A673 (cell line): ENCODE data around the gene INSL6. TPM values are rescaled to one million over a fixed set of nuclear protein-coding genes. Genes with fewer than 3 reads are reported as not detected.

ENCODE experiments used
- Bru-seq: library from RNA; stranded (reverse); fragments of 400-500 nt; gene quantifications from one replicate; lab custom pipeline; 2021; lab: Mats Ljungman, UMichigan
- BruChase-seq, 2 experiments: library from RNA; stranded (reverse); fragments of 400-500 nt; gene quantifications; one replicate each; lab custom pipeline; 2021; lab: Mats Ljungman, UMichigan
- BruUV-seq: library from RNA; stranded (reverse); fragments of 400-500 nt; replicated peaks from 2 replicates; lab custom pipeline; 2021; lab: Mats Ljungman, UMichigan
- CTCF ChIA-PET: fragments of 300-600 bp; sonication (Branson Sonifier 250); formaldehyde crosslinking; loops from one replicate; lab custom pipeline; 2022; ENCODE audit warnings: antibody characterized with exemption; lab: Charles Lee
- POLR2A ChIA-PET: fragments of 300-600 bp; sonication (Branson Sonifier 250); formaldehyde crosslinking; loops from one replicate; lab custom pipeline; 2022; ENCODE audit warnings: antibody characterized with exemption; ENCODE audit not compliant: low non-redundant PET; lab: Charles Lee
- DNase-seq: peaks from one replicate; pipeline ENCODE4 v3.0.0-alpha.2; 2015; ENCODE audit warnings: low spot score
- H3K27ac ChIP-seq: fragments of 200-600 bp; sonication (generic); 2 replicates; pipeline ENCODE4 v1.5.1; 2016; ENCODE audit warnings: mixed run types, low read depth, mild to moderate bottlenecking, mixed read lengths, antibody characterized with exemption, low read length; ENCODE audit not compliant: poor library complexity, severe bottlenecking
- H3K27me3 ChIP-seq: fragments of 200-600 bp; sonication (generic); replicated peaks from 2 replicates; pipeline ENCODE4 v1.6.1; 2017; ENCODE audit warnings: mixed run types, low read depth, mild to moderate bottlenecking, mixed read lengths, antibody characterized with exemption, low read length; ENCODE audit not compliant: insufficient read depth, poor library complexity
- H3K36me3 ChIP-seq: fragments of 200-600 bp; sonication (generic); 2 replicates; pipeline ENCODE4 v1.6.1; 2016; ENCODE audit warnings: mixed run types, mild to moderate bottlenecking, mixed read lengths, antibody characterized with exemption, low read length; ENCODE audit not compliant: insufficient read depth, poor library complexity, severe bottlenecking
- H3K4me1 ChIP-seq: fragments of 200-600 bp; sonication (generic); 2 replicates; pipeline ENCODE4 v1.6.1; 2017; ENCODE audit warnings: mixed run types, mild to moderate bottlenecking, mixed read lengths, antibody characterized with exemption, low read length; ENCODE audit not compliant: insufficient read depth, poor library complexity, severe bottlenecking
- H3K4me3 ChIP-seq: fragments of 200-600 bp; sonication (generic); 2 replicates; pipeline ENCODE4 v1.5.1; 2016; ENCODE audit warnings: low read depth, mixed run types, mild to moderate bottlenecking, mixed read lengths, low read length; ENCODE audit not compliant: poor library complexity, severe bottlenecking
- H3K9me3 ChIP-seq: fragments of 200-600 bp; sonication (generic); 2 replicates; pipeline ENCODE4 v1.6.1; 2016; ENCODE audit warnings: mixed run types, low read depth, mild to moderate bottlenecking, mixed read lengths, antibody characterized with exemption, low read length; ENCODE audit not compliant: poor library complexity, severe bottlenecking
- EZH2 ChIP-seq: fragments of 200-600 bp; sonication (generic); IDR thresholded peaks from 2 replicates; pipeline ENCODE4 v1.6.1; 2017; ENCODE audit warnings: borderline replicate concordance, low read depth, mild to moderate bottlenecking, mixed read lengths, antibody characterized with exemption, low read length; ENCODE audit not compliant: poor library complexity, severe bottlenecking
- intact Hi-C: fragments of 100-400 bp; cut with micrococcal nuclease; formaldehyde crosslinking; loops from one replicate; pipeline ENCODE4 v1.10.0; 2022; ENCODE audit not compliant: unreplicated experiment
- long read RNA-seq: library from polyadenylated mRNA; stranded (forward); transcript quantifications from one replicate; pipeline ENCODE4 v2.0.0, GENCODE V29; 2022
- total RNA-seq: library from RNA; stranded (reverse); gene quantifications from 2 replicates; pipeline ENCODE4 v1.2.3, GENCODE V29; 2021
- TF ChIP-seq, protein P1 (sequence below): fragments of 300-800, 200-600 bp; sonication (generic); conservative IDR thresholded peaks from 2 replicates; pipeline ENCODE4 v1.5.1; 2017; ENCODE audit warnings: low read depth, mild to moderate bottlenecking, antibody characterized with exemption, low read length, moderate library complexity, mixed read lengths

INSL6 gene
- total RNA-seq = not detected in 2 replicates
- percentile 6 among the genes with signal in this experiment for Bru-seq, nascent RNA
- BruChase-seq, experiment 1, labeled RNA remaining after a 2-hour chase = percentile 0 among the genes with signal in this experiment
- BruChase-seq, experiment 2, labeled RNA remaining after a 6-hour chase = percentile 10 among the genes with signal in this experiment
- long read RNA-seq, partial matches to known transcripts = 0 of 1 reads
- long read RNA-seq, other reads (novel, unspliced or antisense) = 1 of 1 reads

GRCh38 chr9:5185220-5185840 is at the start of gene INSL6:
Gene INSL6 (minus strand): TSS chr9:5185639. CDS start chr9:5185602, 37 bp downstream.
- intact Hi-C loops = loop anchor here (1.0 kb wide), 1 partner anchor 405 kb away; no protein-coding TSS in a partner anchor

DNA sequence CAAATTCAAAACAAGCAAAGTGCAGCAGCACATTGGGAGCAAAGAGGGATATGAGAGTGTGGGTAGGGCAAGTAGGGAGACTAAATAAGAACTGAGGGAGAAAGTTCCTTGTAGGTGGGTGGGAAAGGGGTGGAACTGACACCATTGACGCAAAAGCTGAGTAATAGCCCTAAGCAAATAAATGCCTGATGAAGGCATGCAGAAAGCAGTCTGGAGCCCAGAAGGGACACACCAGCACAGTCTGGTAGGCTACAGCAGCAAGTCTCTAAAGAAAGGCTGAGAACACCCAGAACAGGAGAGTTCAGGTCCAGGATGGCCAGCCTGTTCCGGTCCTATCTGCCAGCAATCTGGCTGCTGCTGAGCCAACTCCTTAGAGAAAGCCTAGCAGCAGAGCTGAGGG is 45.8 kb upstream of the INSL6 start, which contains the start of gene INSL4:
Gene INSL4 (plus strand): TSS at position 208 of the 400 bp plus-strand sequence. CDS start 105 bp downstream, at position 313.
- POLR2A ChIA-PET = no interaction called here
- Histone ChIP-seq H3K27me3 (peaks cover 24% of the 10 kb centered on the region), H3K4me3 (no peak within 1 kb of the TSS), H3K27ac (no peak within 1 kb of the TSS), H3K9me3 (no peaks in the 10 kb centered on the region), H3K4me1 (no peaks in the 10 kb centered on the region), H3K36me3 (no peaks in the 10 kb centered on the region)
- CTCF ChIA-PET = no interaction called here
- BruUV-seq = no TSS peak
- TF ChIP-seq, protein P1, sequence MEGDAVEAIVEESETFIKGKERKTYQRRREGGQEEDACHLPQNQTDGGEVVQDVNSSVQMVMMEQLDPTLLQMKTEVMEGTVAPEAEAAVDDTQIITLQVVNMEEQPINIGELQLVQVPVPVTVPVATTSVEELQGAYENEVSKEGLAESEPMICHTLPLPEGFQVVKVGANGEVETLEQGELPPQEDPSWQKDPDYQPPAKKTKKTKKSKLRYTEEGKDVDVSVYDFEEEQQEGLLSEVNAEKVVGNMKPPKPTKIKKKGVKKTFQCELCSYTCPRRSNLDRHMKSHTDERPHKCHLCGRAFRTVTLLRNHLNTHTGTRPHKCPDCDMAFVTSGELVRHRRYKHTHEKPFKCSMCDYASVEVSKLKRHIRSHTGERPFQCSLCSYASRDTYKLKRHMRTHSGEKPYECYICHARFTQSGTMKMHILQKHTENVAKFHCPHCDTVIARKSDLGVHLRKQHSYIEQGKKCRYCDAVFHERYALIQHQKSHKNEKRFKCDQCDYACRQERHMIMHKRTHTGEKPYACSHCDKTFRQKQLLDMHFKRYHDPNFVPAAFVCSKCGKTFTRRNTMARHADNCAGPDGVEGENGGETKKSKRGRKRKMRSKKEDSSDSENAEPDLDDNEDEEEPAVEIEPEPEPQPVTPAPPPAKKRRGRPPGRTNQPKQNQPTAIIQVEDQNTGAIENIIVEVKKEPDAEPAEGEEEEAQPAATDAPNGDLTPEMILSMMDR = no peak
- no peak for TF ChIP-seq EZH2
- intact Hi-C loops = no loop called here
- DNase-seq = no peak

More at GRCh38 chr9:5185220-5185840, at the start of gene INSL6:
- DNase-seq = no peak
- H3K36me3 ChIP-seq = no peaks in the 10 kb centered on the region
- H3K4me1 ChIP-seq = no peaks in the 10 kb centered on the region
- no TSS peak for BruUV-seq
- CTCF ChIA-PET = interaction anchor here (0.6 to 0.8 kb wide), 3 partner anchors 196 to 415 kb away, joined by 3 to 6 read pairs (median 3); no protein-coding TSS in a partner anchor
- POLR2A ChIA-PET = no interaction called here
- H3K27ac ChIP-seq = no peak within 1 kb of the TSS
- H3K27me3 ChIP-seq = no peaks in the 10 kb centered on the region
- no peaks in the 10 kb centered on the region for H3K9me3 ChIP-seq
- no peak for TF ChIP-seq EZH2
- TF ChIP-seq, protein P1 = no peak
- H3K4me3 ChIP-seq = no peak within 1 kb of the TSS

DNA sequence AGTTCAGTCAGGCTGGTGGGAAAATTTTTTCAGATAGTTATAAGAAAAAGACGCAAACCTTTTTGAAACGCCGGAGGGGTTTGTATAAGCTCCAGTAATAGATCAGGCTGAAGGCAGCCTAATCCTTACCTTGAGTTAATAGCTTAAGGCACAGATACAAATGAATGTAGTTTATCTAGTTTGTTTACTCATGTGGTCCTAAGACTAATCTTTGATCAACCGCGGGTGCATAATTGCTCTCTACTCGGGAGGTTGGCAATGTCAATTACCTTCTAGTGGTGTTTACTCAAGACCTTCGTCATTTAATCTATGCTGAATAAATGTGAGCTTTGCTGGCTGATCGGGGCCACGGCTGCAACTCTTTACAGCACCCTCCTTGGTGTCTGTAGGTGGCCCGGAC is 45.1 kb upstream of the INSL6 start:
- H3K27ac ChIP-seq = no peak overlapping the region
- no peak for DNase-seq
- H3K9me3 ChIP-seq = no peaks in the 10 kb centered on the region
- POLR2A ChIA-PET = no interaction called here
- no peak for TF ChIP-seq EZH2
- TF ChIP-seq, protein P1 = no peak
- H3K4me3 ChIP-seq = no peak overlapping the region
- intact Hi-C loops = no loop called here
- BruUV-seq = no TSS peak
- peaks cover 24% of the 10 kb centered on the region for H3K27me3 ChIP-seq
- CTCF ChIA-PET = no interaction called here
- no peaks in the 10 kb centered on the region for H3K36me3 ChIP-seq
- H3K4me1 ChIP-seq = no peaks in the 10 kb centered on the region
